Fibroblast of pulmonary artery (primary cell): ENCODE measurements around the gene RUBCNL.
A peak's percentile ranks its signal among the peaks of the same experiment; 100 is the strongest.

Experiments used
- DNase-seq: peaks from one replicate; pipeline ENCODE4 v3.0.0-alpha.2; 2010; ENCODE audit warnings: low read depth
- H3K4me3 ChIP-seq: replicated peaks from 2 replicates; pipeline ENCODE4 v1.5.1; 2011; ENCODE audit warnings: low read depth, mild to moderate bottlenecking, control low read depth, low read length, moderate library complexity
- CTCF ChIP-seq: IDR thresholded peaks from 2 replicates; pipeline ENCODE4 v1.5.1; 2011; ENCODE audit warnings: mild to moderate bottlenecking, control low read depth, low read length, inconsistent platforms; ENCODE audit errors: missing control alignments

RUBCNL gene

GRCh38 chr13:46320821-46321220 lies 66.2 kb downstream of the RUBCNL start:
- DNase-seq: no peak

DNA sequence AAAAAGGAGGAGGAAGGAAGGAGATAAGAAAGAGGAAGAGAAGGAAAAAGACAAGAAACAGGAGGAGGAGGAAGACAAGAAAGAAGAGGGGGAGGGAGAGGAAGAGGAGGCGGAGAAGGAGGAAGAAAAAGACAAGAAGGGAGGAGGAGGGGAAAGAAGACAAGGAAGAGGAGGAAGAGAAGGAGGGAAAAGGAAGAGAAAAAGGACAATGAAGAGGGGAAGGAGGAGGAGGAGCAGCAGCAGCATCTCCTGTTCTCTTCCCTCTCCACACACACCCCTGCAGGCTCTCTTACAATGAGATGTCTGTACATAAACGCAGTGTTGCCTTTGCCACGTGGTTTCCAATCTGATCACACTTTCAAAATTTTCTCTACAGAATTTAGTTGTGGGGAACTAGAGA lies 66.6 kb downstream of the RUBCNL start:
- H3K4me3 ChIP-seq: no peak overlapping the region
- TF ChIP-seq CTCF: no peak
- DNase-seq: no peak

More at GRCh38 chr13:46320821-46321220, 66.2 kb downstream of the RUBCNL start:
- TF ChIP-seq CTCF: no peak
- no peak overlapping the region for H3K4me3 ChIP-seq

- no peak for DNase-seq
- H3K4me3 ChIP-seq: no peak overlapping the region
- TF ChIP-seq CTCF: no peak
Measured at GRCh38 chr13:46318986-46319385, 68.1 kb downstream of the RUBCNL start.

DNA sequence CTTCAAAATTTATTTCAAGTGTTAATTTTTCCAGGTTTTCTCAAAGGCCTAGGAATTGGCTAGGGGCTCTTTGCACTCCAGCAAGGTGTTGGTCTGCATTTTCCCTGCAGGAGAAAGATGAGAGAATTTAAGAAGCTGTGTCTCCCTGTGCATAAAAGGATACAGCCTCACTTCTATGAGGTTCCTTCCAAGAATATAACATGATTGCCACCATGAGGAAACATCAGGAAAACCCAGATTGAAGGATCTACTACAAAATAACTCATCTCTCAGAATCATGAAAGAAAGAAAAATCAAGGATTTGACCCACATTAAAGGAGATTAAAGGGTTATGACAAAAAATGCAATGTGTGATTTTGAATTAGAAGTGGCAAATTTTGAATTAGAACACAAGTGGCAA lies 69.9 kb downstream of the RUBCNL start:
- H3K4me3 ChIP-seq: no peak overlapping the region
- TF ChIP-seq CTCF: peak; percentile 23
- peak; percentile 59 for DNase-seq

- no peak for TF ChIP-seq CTCF
- no peak for DNase-seq
- H3K4me3 ChIP-seq: no peak overlapping the region
Measured at GRCh38 chr13:46315491-46316075, 71.5 kb downstream of the RUBCNL start.

DNA sequence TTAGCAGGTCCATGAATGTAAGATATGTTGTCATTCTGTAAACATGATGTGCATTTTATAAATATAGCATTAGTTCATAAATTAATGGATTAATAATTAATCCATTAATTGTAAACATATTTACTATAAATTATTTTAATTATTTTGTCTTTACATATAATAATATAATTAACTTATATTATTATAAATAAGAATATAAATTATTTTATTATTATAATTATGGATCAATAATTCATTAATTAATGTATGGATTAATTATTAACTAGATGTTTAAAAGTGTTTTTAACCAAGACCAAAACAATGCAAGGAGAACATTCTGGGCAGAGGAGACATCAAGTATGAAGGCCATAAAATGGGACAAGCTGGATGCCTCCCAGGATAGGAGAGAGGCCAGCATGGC lies 72.0 kb downstream of the RUBCNL start:
- no peak for DNase-seq
- no peak for TF ChIP-seq CTCF
- no peak overlapping the region for H3K4me3 ChIP-seq

DNA sequence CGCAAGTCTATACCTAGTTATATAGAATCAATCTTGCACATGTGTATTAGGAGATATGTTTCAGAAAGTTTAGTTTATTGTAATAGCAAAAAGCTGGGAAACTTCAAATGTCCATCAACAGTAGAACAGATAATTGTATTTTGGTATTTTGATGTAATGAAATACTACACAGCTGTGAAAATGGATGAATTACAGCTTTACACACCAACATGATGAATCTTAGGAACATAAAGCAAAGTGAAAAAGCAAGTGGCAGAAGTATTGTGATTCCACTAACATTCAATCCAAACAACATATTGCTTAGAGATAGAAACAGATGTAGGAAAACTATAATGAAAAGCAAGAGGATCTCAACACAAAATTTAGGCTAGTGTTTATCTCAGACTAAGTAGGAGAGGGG lies 72.5 kb downstream of the RUBCNL start:
- H3K4me3 ChIP-seq: no peak overlapping the region
- TF ChIP-seq CTCF: no peak
- no peak for DNase-seq
